Smooth muscle cell (in vitro differentiated cells): Measurements from ENCODE around the gene UBE2D1. TPM values are rescaled to one million over a fixed set of nuclear protein-coding genes. Genes with fewer than 3 reads are reported as not detected.

Experiments used
- DNase-seq: peaks from one replicate; lab custom pipeline; 2025; ENCODE audit not compliant: unreplicated experiment; lab: John Stamatoyannopoulos, UW
- H2AFZ ChIP-seq: fragments of 200-600 bp; sonication (generic); 2 replicates; pipeline ENCODE4 v1.6.0; 2016; ENCODE audit warnings: antibody characterized with exemption, low read depth, mild to moderate bottlenecking
- H3F3A ChIP-seq: fragments of 200-600 bp; sonication (generic); 2 replicates; pipeline ENCODE4 v1.6.0; 2017; ENCODE audit warnings: antibody characterized with exemption, low read depth
- H3K27ac ChIP-seq: fragments of 200-600 bp; sonication (generic); 2 replicates; pipeline ENCODE4 v1.5.1; 2016; ENCODE audit warnings: low read depth, mild to moderate bottlenecking
- H3K27me3 ChIP-seq: fragments of 200-600 bp; sonication (generic); 2 replicates; pipeline ENCODE4 v1.6.1; 2016; ENCODE audit warnings: low read depth, mild to moderate bottlenecking
- H3K36me3 ChIP-seq: fragments of 200-600 bp; sonication (generic); 2 replicates; pipeline ENCODE4 v1.5.1; 2016; ENCODE audit warnings: low read depth
- H3K4me1 ChIP-seq: fragments of 200-600 bp; sonication (generic); 2 replicates; pipeline ENCODE4 v1.5.1; 2016; ENCODE audit warnings: low read depth
- H3K4me2 ChIP-seq: fragments of 200-600 bp; sonication (generic); 2 replicates; pipeline ENCODE4 v1.6.0; 2016; ENCODE audit warnings: mild to moderate bottlenecking
- H3K4me3 ChIP-seq: fragments of 200-600 bp; sonication (generic); 2 replicates; pipeline ENCODE4 v1.5.1; 2016; ENCODE audit warnings: mild to moderate bottlenecking
- H3K79me2 ChIP-seq: fragments of 200-600 bp; sonication (generic); 2 replicates; pipeline ENCODE4 v1.6.0; 2016; ENCODE audit warnings: low read depth, mild to moderate bottlenecking
- H3K9ac ChIP-seq: fragments of 200-600 bp; sonication (generic); 2 replicates; pipeline ENCODE4 v1.6.0; 2016; ENCODE audit warnings: low read depth
- H3K9me3 ChIP-seq: fragments of 200-600 bp; sonication (generic); replicated peaks from 2 replicates; pipeline ENCODE4 v1.5.1; 2016; ENCODE audit warnings: low read depth
- H4K20me1 ChIP-seq: fragments of 200-600 bp; sonication (generic); 2 replicates; pipeline ENCODE4 v1.6.0; 2016; ENCODE audit warnings: low read depth
- WGBS: methylation state at CpG from one replicate; pipeline ENCODE4 v1.1.7; 2016; ENCODE audit warnings: low lambda C conversion rate; 5-methylcytosine and 5-hydroxymethylcytosine counted together
- polyA plus RNA-seq: library from polyadenylated mRNA; unstranded; fragments of >200 nt; fragmentation: Nextera tagmentation; extraction: Ambion mirVana; gene quantifications from 2 replicates; pipeline ENCODE4 v1.2.1, GENCODE V29; 2016
- total RNA-seq: library from RNA; depleted of rRNA; stranded (reverse); fragments of >200 nt; gene quantifications from 2 replicates; pipeline ENCODE4 v1.2.3, GENCODE V29; 2014
- TF ChIP-seq, protein P1 (sequence below): fragments of 200-600 bp; sonication (generic); IDR thresholded peaks from 2 replicates; pipeline ENCODE4 v1.5.1; 2017; ENCODE audit warnings: borderline replicate concordance, mild to moderate bottlenecking, antibody characterized with exemption; ENCODE audit not compliant: insufficient read depth, poor library complexity, severe bottlenecking

UBE2D1 gene
- total and polyA plus RNA-seq, 2 experiments from 2014 or later: 19.0 to 24.5 TPM

DNA sequence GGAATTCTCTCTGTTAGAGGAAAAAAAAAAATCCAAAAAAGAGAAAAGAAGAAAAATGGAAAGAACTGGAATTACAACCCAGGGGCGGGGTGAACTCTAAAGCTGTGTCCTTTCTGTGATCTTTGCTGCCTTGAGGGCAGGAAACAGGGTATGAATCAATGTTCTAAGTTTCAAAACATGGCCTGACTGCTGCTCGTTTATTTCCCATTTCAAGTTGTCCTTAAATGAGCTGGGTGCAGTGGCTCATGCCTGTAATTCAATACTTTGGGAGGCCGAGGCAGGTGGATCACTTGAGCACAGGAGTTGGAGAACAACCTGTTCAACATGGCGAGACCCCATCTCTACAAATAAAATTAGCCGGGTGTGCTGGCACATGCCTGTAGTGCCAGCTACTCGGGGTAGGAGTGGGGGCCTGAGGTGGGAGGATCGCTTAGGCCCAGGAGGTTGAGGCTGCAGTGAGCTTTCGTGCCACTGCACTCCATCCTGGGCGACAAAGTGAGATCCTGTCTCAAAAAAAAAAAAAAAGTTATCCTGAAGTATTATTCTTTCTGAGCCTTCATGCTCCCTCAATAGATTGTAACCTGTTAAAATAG, 25.7 kb downstream of the UBE2D1 start:
- Histone ChIP-seq H3K9ac (no peak overlapping the region), H3K27me3 (no peaks in the 10 kb centered on the region), H3F3A (no peaks in the 10 kb centered on the region), H3K9me3 (no peaks in the 10 kb centered on the region), H4K20me1 (peaks cover 55% of the 10 kb centered on the region), H3K4me3 (no peak overlapping the region), H3K79me2 (peaks cover 19% of the 10 kb centered on the region), H3K4me2 (no peak overlapping the region), H3K27ac (no peak overlapping the region), H2AFZ (no peak overlapping the region), H3K36me3 (no peaks in the 10 kb centered on the region), H3K4me1 (no peaks in the 10 kb centered on the region)
- 90% methylated on average over 9 of the region's 9 CpGs for WGBS
- DNase-seq: no peak
- TF ChIP-seq, protein P1, sequence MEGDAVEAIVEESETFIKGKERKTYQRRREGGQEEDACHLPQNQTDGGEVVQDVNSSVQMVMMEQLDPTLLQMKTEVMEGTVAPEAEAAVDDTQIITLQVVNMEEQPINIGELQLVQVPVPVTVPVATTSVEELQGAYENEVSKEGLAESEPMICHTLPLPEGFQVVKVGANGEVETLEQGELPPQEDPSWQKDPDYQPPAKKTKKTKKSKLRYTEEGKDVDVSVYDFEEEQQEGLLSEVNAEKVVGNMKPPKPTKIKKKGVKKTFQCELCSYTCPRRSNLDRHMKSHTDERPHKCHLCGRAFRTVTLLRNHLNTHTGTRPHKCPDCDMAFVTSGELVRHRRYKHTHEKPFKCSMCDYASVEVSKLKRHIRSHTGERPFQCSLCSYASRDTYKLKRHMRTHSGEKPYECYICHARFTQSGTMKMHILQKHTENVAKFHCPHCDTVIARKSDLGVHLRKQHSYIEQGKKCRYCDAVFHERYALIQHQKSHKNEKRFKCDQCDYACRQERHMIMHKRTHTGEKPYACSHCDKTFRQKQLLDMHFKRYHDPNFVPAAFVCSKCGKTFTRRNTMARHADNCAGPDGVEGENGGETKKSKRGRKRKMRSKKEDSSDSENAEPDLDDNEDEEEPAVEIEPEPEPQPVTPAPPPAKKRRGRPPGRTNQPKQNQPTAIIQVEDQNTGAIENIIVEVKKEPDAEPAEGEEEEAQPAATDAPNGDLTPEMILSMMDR: no peak

GRCh38 chr10:58361353-58361752, 26.5 kb downstream of the UBE2D1 start:
- H2AFZ ChIP-seq: no peak overlapping the region
- DNase-seq: no peak
- peaks cover 48% of the 10 kb centered on the region for H4K20me1 ChIP-seq
- H3K4me1 ChIP-seq: no peaks in the 10 kb centered on the region
- no peak overlapping the region for H3K27ac ChIP-seq
- no peaks in the 10 kb centered on the region for H3K9me3 ChIP-seq
- peaks cover 16% of the 10 kb centered on the region for H3K79me2 ChIP-seq
- H3K27me3 ChIP-seq: no peaks in the 10 kb centered on the region
- TF ChIP-seq, protein P1: no peak
- H3F3A ChIP-seq: no peaks in the 10 kb centered on the region
- H3K4me2 ChIP-seq: no peak overlapping the region
- WGBS: 90% methylated on average over 2 of the region's 2 CpGs
- no peak overlapping the region for H3K9ac ChIP-seq
- H3K36me3 ChIP-seq: no peaks in the 10 kb centered on the region
- no peak overlapping the region for H3K4me3 ChIP-seq

- Histone ChIP-seq H3K27ac (no peak overlapping the region), H4K20me1 (peaks cover 40% of the 10 kb centered on the region)
These were observed 27.4 kb downstream of the UBE2D1 start for GRCh38 chr10:58362027-58362789.

More at GRCh38 chr10:58362027-58362789, 27.4 kb downstream of the UBE2D1 start:
- Histone ChIP-seq H3K4me2 (no peak overlapping the region), H2AFZ (no peak overlapping the region), H3K36me3 (no peaks in the 10 kb centered on the region), H3K79me2 (peaks cover 8% of the 10 kb centered on the region), H3K4me3 (no peak overlapping the region), H3F3A (no peaks in the 10 kb centered on the region), H3K9ac (no peak overlapping the region), H3K9me3 (no peaks in the 10 kb centered on the region), H3K4me1 (no peaks in the 10 kb centered on the region), H3K27me3 (no peaks in the 10 kb centered on the region)
- 97% methylated on average over 1 of the region's 1 CpG for WGBS
- TF ChIP-seq, protein P1: no peak
- no peak for DNase-seq
